Mammary epithelial cell (primary cell): ENCODE results near the gene KLHL29.

Experiments
- EZH2 ChIP-seq: IDR thresholded peaks from 2 replicates; pipeline ENCODE4 v1.6.1; 2012; ENCODE audit warnings: low read length, inconsistent platforms, borderline replicate concordance
- TF ChIP-seq, protein P1 (sequence below), 2 donors: IDR thresholded peaks in 1 of 2; conservative IDR thresholded peaks in 1 of 2; 2 replicates each; pipeline ENCODE4 v1.5.1; 2011 to 2012; ENCODE audit warnings: inconsistent platforms in 2 of 2, low read length in 2 of 2, mild to moderate bottlenecking in 2 of 2, control low read depth in 1 of 2, low read depth in 1 of 2; ENCODE audit not compliant: insufficient read depth in 1 of 2; ENCODE audit errors: extremely low read depth in 1 of 2

DNA sequence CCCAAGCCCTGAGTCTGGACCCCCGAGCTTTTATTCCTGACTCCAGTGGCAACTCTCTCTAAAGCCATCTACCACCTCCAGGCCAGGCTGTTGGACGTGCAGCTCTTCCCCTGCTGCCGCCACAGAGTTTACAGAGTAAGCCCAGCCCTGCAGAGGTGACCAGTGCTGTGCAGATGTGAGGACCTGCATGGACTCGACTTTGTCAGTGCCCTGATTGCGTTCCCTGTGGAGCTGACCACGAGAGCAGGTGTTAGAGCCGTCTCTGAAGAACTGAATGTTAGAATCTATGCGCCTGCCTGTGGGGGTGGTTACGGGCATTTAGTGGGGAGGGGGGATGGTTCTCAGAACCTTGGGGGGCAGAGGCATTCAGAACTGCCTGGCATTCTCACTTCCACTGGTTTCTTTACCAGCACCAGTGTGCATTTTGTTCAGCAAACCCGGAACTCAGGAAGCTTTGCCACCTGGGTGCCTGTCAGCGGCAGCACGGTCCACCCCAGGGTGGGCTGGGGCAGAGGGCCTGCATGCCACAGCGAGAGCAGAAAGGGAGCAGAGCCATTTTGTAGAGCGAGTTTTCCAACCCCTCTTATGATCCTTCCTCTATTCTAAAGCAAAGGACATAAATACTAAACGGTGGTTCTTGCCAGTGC lies 137.9 kb downstream of the KLHL29 start:
- TF ChIP-seq, protein P1, sequence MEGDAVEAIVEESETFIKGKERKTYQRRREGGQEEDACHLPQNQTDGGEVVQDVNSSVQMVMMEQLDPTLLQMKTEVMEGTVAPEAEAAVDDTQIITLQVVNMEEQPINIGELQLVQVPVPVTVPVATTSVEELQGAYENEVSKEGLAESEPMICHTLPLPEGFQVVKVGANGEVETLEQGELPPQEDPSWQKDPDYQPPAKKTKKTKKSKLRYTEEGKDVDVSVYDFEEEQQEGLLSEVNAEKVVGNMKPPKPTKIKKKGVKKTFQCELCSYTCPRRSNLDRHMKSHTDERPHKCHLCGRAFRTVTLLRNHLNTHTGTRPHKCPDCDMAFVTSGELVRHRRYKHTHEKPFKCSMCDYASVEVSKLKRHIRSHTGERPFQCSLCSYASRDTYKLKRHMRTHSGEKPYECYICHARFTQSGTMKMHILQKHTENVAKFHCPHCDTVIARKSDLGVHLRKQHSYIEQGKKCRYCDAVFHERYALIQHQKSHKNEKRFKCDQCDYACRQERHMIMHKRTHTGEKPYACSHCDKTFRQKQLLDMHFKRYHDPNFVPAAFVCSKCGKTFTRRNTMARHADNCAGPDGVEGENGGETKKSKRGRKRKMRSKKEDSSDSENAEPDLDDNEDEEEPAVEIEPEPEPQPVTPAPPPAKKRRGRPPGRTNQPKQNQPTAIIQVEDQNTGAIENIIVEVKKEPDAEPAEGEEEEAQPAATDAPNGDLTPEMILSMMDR (conservative IDR thresholded peaks at IDR 0.05 in 1 of 2, IDR thresholded peaks at IDR 0.05 in 1 of 2; ENCODE audit: extremely low read depth in 1 of 2, insufficient read depth in 1 of 2, low read depth in 1 of 2, low read length in 2 of 2) = no peak
- TF ChIP-seq EZH2 = no peak
